K562 (cell line): ENCODE measurements around the gene C12orf43. TPM values are rescaled to one million over a fixed set of nuclear protein-coding genes. Genes with fewer than 3 reads are reported as not detected.
A peak's percentile ranks its signal among the peaks of the same experiment; 100 is the strongest.

ENCODE experiments used
- ASH1L ChIP-seq: fragments of 450-650 bp; IDR thresholded peaks from 2 replicates; pipeline ENCODE4 v1.6.1; 2018; ENCODE audit warnings: borderline replicate concordance, mild to moderate bottlenecking, low read depth; ENCODE audit not compliant: partially characterized antibody
- ESRRA ChIP-seq: fragments of 450-650 bp; IDR thresholded peaks from 2 replicates; pipeline ENCODE4 v1.6.1; 2014; ENCODE audit warnings: low read depth, mild to moderate bottlenecking, moderate library complexity, borderline replicate concordance
- ETS2 ChIP-seq: IDR thresholded peaks from 2 replicates; pipeline ENCODE4 v1.6.1; 2016; ENCODE audit warnings: borderline replicate concordance, missing genetic modification characterization, mild to moderate bottlenecking, moderate library complexity, missing compliant biosample characterization; ENCODE audit not compliant: poor library complexity, severe bottlenecking
- ETV1 ChIP-seq: fragments of 450-650 bp; conservative IDR thresholded peaks from 2 replicates; pipeline ENCODE4 v1.6.1; 2016; ENCODE audit warnings: missing genetic modification characterization, control low read depth, low read depth, missing compliant biosample characterization
- HNRNPLL ChIP-seq: fragments of 200-400 bp; formaldehyde crosslinking; IDR thresholded peaks from 2 replicates; pipeline ENCODE4 v1.6.1; 2017; ENCODE audit warnings: low read length, low read depth, mild to moderate bottlenecking; ENCODE audit not compliant: poor library complexity, severe bottlenecking
- KLF13 ChIP-seq: fragments of 450-650 bp; IDR thresholded peaks from 2 replicates; pipeline ENCODE4 v1.6.1; 2016; ENCODE audit warnings: missing genetic modification characterization, low read depth, mild to moderate bottlenecking, missing compliant biosample characterization, moderate library complexity, borderline replicate concordance
- NBN ChIP-seq: fragments of 450-650 bp; IDR thresholded peaks from 2 replicates; pipeline ENCODE4 v1.6.1; 2016; ENCODE audit warnings: low read depth, mild to moderate bottlenecking
- NCOR1 ChIP-seq: fragments of 450-650 bp; IDR thresholded peaks from 2 replicates; pipeline ENCODE4 v1.6.1; 2016; ENCODE audit warnings: mild to moderate bottlenecking, moderate library complexity
- POLR2A ChIP-seq: fragments of 450-650 bp; conservative IDR thresholded peaks from 2 replicates; pipeline ENCODE4 v1.6.1; 2016
- SMARCA4 ChIP-seq: fragments of 450-650 bp; IDR thresholded peaks from 2 replicates; pipeline ENCODE4 v1.6.1; 2016
- SUPT5H ChIP-seq: fragments of 450-650 bp; IDR thresholded peaks from 2 replicates; pipeline ENCODE4 v1.6.1; 2016
- TAF1 ChIP-seq: IDR thresholded peaks from 2 replicates; pipeline ENCODE4 v1.6.1; 2011; ENCODE audit warnings: mild to moderate bottlenecking, low read length, moderate library complexity; ENCODE audit not compliant: insufficient read depth, control insufficient read depth, severe bottlenecking; ENCODE audit errors: extremely low read depth
- TOE1 ChIP-seq, 2 experiments: fragments of 450-650 bp in 1 of 2; sonication (generic) in 1 of 2; formaldehyde crosslinking in 1 of 2; IDR thresholded peaks; 2 replicates each; pipeline versions ENCODE4 v1.7.1 to v1.8.0; 2016 to 2022; ENCODE audit warnings: borderline replicate concordance in 2 of 2, mild to moderate bottlenecking in 2 of 2, antibody characterized with exemption in 1 of 2, inconsistent platforms in 1 of 2, low read depth in 1 of 2, missing genetic modification reagents in 1 of 2, moderate library complexity in 1 of 2
- ZFP91 ChIP-seq: sonication (generic); formaldehyde crosslinking; IDR thresholded peaks from 2 replicates; pipeline ENCODE4 v1.8.0; 2022; ENCODE audit warnings: mild to moderate bottlenecking, missing genetic modification reagents
- ZNF197 ChIP-seq: fragments of 200-800 bp; sonication (Bioruptor generic); IDR thresholded peaks from 2 replicates; pipeline ENCODE4 v1.6.1; 2016; ENCODE audit warnings: low read depth, missing genetic modification characterization, missing compliant biosample characterization
- ZNF395 ChIP-seq: fragments of 200-800 bp; sonication (Bioruptor generic); IDR thresholded peaks from 2 replicates; pipeline ENCODE4 v1.6.1; 2017; ENCODE audit warnings: missing genetic modification characterization, missing compliant biosample characterization
- ZNF76 ChIP-seq: fragments of 250-450 bp; sonication (Bioruptor Pico); IDR thresholded peaks from 2 replicates; pipeline ENCODE4 v1.4.0; 2020; ENCODE audit warnings: mild to moderate bottlenecking, moderate library complexity, borderline replicate concordance
- ZNF766 ChIP-seq: fragments of 200-800 bp; sonication (Bioruptor generic); conservative IDR thresholded peaks from 2 replicates; pipeline ENCODE4 v1.6.1; 2016; ENCODE audit warnings: missing genetic modification characterization, missing compliant biosample characterization
- polyA plus RNA-seq, 8 experiments: library from polyadenylated mRNA; depleted of rRNA in 4 of 8; stranded (reverse) in 5 of 8; unstranded in 3 of 8; fragments of >200 nt; fragmentation: Nextera tagmentation in 2 of 8; fragmentation: Illumina TruSeq in 1 of 8; extraction: Ambion mirVana in 2 of 8; extraction: Trizol in 1 of 8; gene quantifications; 2 replicates each; pipeline versions ENCODE4 v1.2.1 to v1.2.3, GENCODE V29; 2011 to 2014; ENCODE audit warnings: inconsistent platforms in 1 of 8, missing spikeins in 1 of 8
- total RNA-seq, 7 experiments: library from RNA; depleted of rRNA in 6 of 7; stranded (reverse); fragments of >200 nt in 6 of 7; fragmentation: Illumina TruSeq in 2 of 7; extraction: Trizol in 2 of 7; gene quantifications; 2 replicates each; pipeline versions ENCODE4 v1.2.1 to v1.2.3, GENCODE V29; 2011 to 2021; ENCODE audit warnings: low replicate concordance in 1 of 7
- TF ChIP-seq, protein P1 (sequence below), 3 experiments: IDR thresholded peaks in 2 of 3; conservative IDR thresholded peaks in 1 of 3; 2 replicates each; pipeline ENCODE4 v1.5.1; 2011 to 2012; ENCODE audit warnings: low read length in 3 of 3, mild to moderate bottlenecking in 3 of 3, control low read depth in 2 of 3, improper control_type of control experiment in 1 of 3, inconsistent platforms in 1 of 3, low read depth in 1 of 3, mixed read lengths in 1 of 3, moderate library complexity in 1 of 3; ENCODE audit not compliant: insufficient read depth in 2 of 3

Gene C12orf43
- total and polyA plus RNA-seq, 9 of the 15 experiments (the other 6 are each of a cell fraction or from before 2014, with no cell fraction given), result 4.3 to 22.2 (median 16.8) TPM

- peak; percentile 93 for TF ChIP-seq TOE1 (IDR thresholded peaks at IDR 0.05; ENCODE audit: borderline replicate concordance)
- TF ChIP-seq TOE1 (CRISPR knock-in tag; IDR thresholded peaks at IDR 0.05; ENCODE audit: borderline replicate concordance, low read depth), result 0 out of 2 replicates have a peak, but pooled peaks have one; percentile 58
- TF ChIP-seq TAF1, result peak; percentile 93
- no peak for TF ChIP-seq ETV1 (tag)
- no peak for TF ChIP-seq ZNF76 (CRISPR knock-in tag)
- no peak for TF ChIP-seq KLF13 (tag)
- no peak for TF ChIP-seq SMARCA4
- TF ChIP-seq ZNF395 (CRISPR knock-in tag), result peak; percentile 76
- no peak for TF ChIP-seq ZFP91 (CRISPR knock-in tag)
- no peak for TF ChIP-seq ETS2 (tag)
- TF ChIP-seq NBN, result peak; percentile 96
- peak; percentile 69; the same call in 1 of the 2 replicates for TF ChIP-seq ZNF197
- TF ChIP-seq, protein P1, sequence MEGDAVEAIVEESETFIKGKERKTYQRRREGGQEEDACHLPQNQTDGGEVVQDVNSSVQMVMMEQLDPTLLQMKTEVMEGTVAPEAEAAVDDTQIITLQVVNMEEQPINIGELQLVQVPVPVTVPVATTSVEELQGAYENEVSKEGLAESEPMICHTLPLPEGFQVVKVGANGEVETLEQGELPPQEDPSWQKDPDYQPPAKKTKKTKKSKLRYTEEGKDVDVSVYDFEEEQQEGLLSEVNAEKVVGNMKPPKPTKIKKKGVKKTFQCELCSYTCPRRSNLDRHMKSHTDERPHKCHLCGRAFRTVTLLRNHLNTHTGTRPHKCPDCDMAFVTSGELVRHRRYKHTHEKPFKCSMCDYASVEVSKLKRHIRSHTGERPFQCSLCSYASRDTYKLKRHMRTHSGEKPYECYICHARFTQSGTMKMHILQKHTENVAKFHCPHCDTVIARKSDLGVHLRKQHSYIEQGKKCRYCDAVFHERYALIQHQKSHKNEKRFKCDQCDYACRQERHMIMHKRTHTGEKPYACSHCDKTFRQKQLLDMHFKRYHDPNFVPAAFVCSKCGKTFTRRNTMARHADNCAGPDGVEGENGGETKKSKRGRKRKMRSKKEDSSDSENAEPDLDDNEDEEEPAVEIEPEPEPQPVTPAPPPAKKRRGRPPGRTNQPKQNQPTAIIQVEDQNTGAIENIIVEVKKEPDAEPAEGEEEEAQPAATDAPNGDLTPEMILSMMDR (IDR thresholded peaks at IDR 0.05 in 2 of 3, conservative IDR thresholded peaks at IDR 0.05 in 1 of 3; ENCODE audit: insufficient read depth in 2 of 3, low read depth in 1 of 3, low read length in 3 of 3), result no peak
- TF ChIP-seq ASH1L, result no peak
- TF ChIP-seq HNRNPLL, result no peak
- peak; percentile 87 for TF ChIP-seq POLR2A
- TF ChIP-seq ESRRA, result peak; percentile 78; the same call in 1 of the 2 replicates
- TF ChIP-seq NCOR1, result 0 out of 2 replicates have a peak, but pooled peaks have one; percentile 7
- TF ChIP-seq ZNF766 (CRISPR knock-in tag), result peak; percentile 66
- TF ChIP-seq SUPT5H, result peak; percentile 85
Measured at GRCh38 chr12:121015825-121016766, at the start of gene C12orf43 (continued).
